GM12878 (cell line): ENCODE results near the gene TLR1. TPM values are rescaled to one million over a fixed set of nuclear protein-coding genes. Genes with fewer than 3 reads are reported as not detected.
A peak's percentile ranks its signal among the peaks of the same experiment; 100 is the strongest.

Source experiments
- BACH1 ChIP-seq: fragments of 450-650 bp; IDR thresholded peaks from 2 replicates; pipeline ENCODE4 v1.6.1; 2017; ENCODE audit warnings: mild to moderate bottlenecking, borderline replicate concordance
- HDAC2 ChIP-seq: fragments of 200-600 bp; sonication (generic); IDR thresholded peaks from 2 replicates; pipeline ENCODE4 v1.6.1; 2017
- IKZF1 ChIP-seq: fragments of 450-650 bp; conservative IDR thresholded peaks from 2 replicates; pipeline ENCODE4 v1.6.1; 2017; ENCODE audit warnings: antibody characterized with exemption, mild to moderate bottlenecking
- MYC ChIP-seq: IDR thresholded peaks from 2 replicates; pipeline ENCODE4 v1.6.1; 2011; ENCODE audit warnings: mild to moderate bottlenecking, low read length, moderate library complexity, inconsistent platforms; ENCODE audit not compliant: insufficient read depth, insufficient replicate concordance, insufficient read length, severe bottlenecking
- NFIC ChIP-seq: IDR thresholded peaks from 2 replicates; pipeline ENCODE4 v1.6.1; 2012; ENCODE audit warnings: low read depth, mild to moderate bottlenecking, inconsistent platforms, low read length, moderate library complexity
- NFYB ChIP-seq: IDR thresholded peaks from 2 replicates; pipeline ENCODE4 v1.6.1; 2011; ENCODE audit warnings: low read depth, mild to moderate bottlenecking, low read length, improper control_type of control experiment, moderate library complexity; ENCODE audit not compliant: insufficient read depth
- RELA ChIP-seq: fragments of 450-650 bp; IDR thresholded peaks from 2 replicates; pipeline ENCODE4 v1.8.0; 2014; ENCODE audit warnings: borderline replicate concordance; ENCODE audit not compliant: partially characterized antibody
- TCF12 ChIP-seq: IDR thresholded peaks from 2 replicates; pipeline ENCODE4 v1.6.1; 2011; ENCODE audit warnings: low read depth, mild to moderate bottlenecking, low read length
- ZNF217 ChIP-seq: fragments of 450-650 bp; IDR thresholded peaks from 2 replicates; pipeline ENCODE4 v1.6.1; 2017; ENCODE audit warnings: antibody characterized with exemption, mild to moderate bottlenecking
- ZNF622 ChIP-seq: fragments of 450-650 bp; IDR thresholded peaks from 2 replicates; pipeline ENCODE4 v1.6.1; 2017; ENCODE audit warnings: mild to moderate bottlenecking, inconsistent platforms
- ZSCAN29 ChIP-seq: fragments of 450-650 bp; IDR thresholded peaks from 2 replicates; pipeline ENCODE4 v1.6.1; 2017; ENCODE audit warnings: mild to moderate bottlenecking, moderate library complexity
- polyA plus RNA-seq, 11 experiments: library from polyadenylated mRNA; depleted of rRNA in 4 of 11; unstranded in 6 of 11; stranded (reverse) in 5 of 11; fragments of >200 nt; fragmentation: Nextera tagmentation in 4 of 11; fragmentation: Illumina TruSeq in 1 of 11; extraction: Ambion mirVana in 4 of 11; extraction: Trizol in 1 of 11; gene quantifications; 1 replicate in 1 of 11; 2 replicates in 10 of 11; pipeline versions ENCODE4 v1.2.1 to v1.2.3, GENCODE V29; 2011 to 2016; ENCODE audit warnings: inconsistent platforms in 2 of 11, missing spikeins in 2 of 11, low read depth in 1 of 11
- total RNA-seq, 4 experiments: library from RNA; depleted of rRNA in 3 of 4; stranded (reverse); fragments of >200 nt in 3 of 4; fragmentation: Illumina TruSeq in 1 of 4; extraction: Trizol in 1 of 4; gene quantifications; 2 replicates each; pipeline versions ENCODE4 v1.2.1 to v1.2.3, GENCODE V29; 2013 to 2021
- TF ChIP-seq, protein P1 (sequence below): fragments of 450-650 bp; formaldehyde crosslinking; IDR thresholded peaks from 2 replicates; pipeline ENCODE4 v1.4.0; 2022; ENCODE audit warnings: mild to moderate bottlenecking, moderate library complexity
- TF ChIP-seq, protein P2 (sequence below): IDR thresholded peaks from 2 replicates; pipeline ENCODE4 v1.6.1; 2012; ENCODE audit warnings: low read depth, low read length, improper control_type of control experiment
- TF ChIP-seq, protein P3 (sequence below): fragments of 450-650 bp; IDR thresholded peaks from 2 replicates; pipeline ENCODE4 v1.6.1; 2018; ENCODE audit warnings: borderline replicate concordance, mild to moderate bottlenecking; ENCODE audit not compliant: partially characterized antibody
- TF ChIP-seq, protein P4 (sequence below): fragments of 450-650 bp; IDR thresholded peaks from 2 replicates; pipeline ENCODE4 v1.6.1; 2016; ENCODE audit warnings: mild to moderate bottlenecking
- TF ChIP-seq, protein P5 (sequence below): IDR thresholded peaks from 2 replicates; pipeline ENCODE4 v1.6.1; 2011; ENCODE audit warnings: borderline replicate concordance, low read depth, mild to moderate bottlenecking, moderate library complexity, mixed read lengths, low read length; ENCODE audit not compliant: insufficient read depth; ENCODE audit errors: extremely low read length
- TF ChIP-seq, protein P6 (sequence below): fragments of 450-650 bp; IDR thresholded peaks from 2 replicates; pipeline ENCODE4 v1.6.1; 2018; ENCODE audit warnings: mild to moderate bottlenecking, low read depth, moderate library complexity; ENCODE audit not compliant: partially characterized antibody

The TLR1 gene
- total and polyA plus RNA-seq, 10 of the 15 experiments (the other 5 are each of a cell fraction or from before 2014, with no cell fraction given), result 9.3 to 57.1 (median 20.4) TPM

DNA sequence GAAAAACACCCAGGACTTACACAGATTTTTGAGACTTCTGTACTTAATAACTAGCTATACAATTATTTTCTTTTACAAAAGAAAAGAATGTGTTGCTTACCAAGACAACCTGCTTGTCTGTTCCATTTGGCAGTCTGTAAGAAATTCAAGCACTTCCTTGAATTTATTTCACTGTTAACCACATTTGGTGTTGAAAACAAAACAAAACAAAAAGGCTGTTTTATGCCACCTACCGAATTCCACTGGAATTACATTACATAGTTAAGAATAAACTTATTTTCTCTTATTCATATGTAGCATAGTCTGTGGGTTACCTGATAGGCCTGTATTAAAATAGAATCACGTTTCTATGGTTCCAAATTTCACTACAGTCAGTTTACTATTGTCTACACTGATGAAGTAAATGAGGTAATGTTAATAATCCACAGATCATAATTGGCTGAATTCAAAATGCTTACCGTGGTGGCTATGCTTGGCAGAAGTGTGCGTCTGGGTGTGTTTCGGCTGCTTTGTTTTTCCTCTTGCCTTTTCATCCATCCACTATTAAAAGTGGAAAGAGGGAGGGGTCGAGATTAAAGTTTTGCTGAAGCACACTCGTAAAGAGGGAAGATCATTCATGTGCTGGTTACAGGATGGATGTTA lies at the start of gene TLR1 (continued):
- TF ChIP-seq, protein P1, sequence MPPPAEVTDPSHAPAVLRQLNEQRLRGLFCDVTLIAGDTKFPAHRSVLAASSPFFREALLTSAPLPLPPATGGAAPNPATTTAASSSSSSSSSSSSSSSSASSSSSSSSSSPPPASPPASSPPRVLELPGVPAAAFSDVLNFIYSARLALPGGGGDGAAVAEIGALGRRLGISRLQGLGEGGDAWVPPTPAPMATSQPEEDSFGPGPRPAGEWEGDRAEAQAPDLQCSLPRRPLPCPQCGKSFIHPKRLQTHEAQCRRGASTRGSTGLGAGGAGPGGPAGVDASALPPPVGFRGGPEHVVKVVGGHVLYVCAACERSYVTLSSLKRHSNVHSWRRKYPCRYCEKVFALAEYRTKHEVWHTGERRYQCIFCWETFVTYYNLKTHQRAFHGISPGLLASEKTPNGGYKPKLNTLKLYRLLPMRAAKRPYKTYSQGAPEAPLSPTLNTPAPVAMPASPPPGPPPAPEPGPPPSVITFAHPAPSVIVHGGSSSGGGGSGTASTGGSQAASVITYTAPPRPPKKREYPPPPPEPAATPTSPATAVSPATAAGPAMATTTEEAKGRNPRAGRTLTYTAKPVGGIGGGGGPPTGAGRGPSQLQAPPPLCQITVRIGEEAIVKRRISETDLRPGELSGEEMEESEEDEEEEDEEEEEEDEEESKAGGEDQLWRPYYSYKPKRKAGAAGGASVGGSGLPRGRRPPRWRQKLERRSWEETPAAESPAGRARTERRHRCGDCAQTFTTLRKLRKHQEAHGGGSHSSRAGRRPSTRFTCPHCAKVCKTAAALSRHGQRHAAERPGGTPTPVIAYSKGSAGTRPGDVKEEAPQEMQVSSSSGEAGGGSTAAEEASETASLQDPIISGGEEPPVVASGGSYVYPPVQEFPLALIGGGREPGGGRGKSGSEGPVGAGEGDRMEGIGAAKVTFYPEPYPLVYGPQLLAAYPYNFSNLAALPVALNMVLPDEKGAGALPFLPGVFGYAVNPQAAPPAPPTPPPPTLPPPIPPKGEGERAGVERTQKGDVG, result 0 out of 2 replicates have a peak, but pooled peaks have one; percentile 62
- TF ChIP-seq RELA (no peak), ZSCAN29 (no peak), MYC (no peak), IKZF1 (no peak), ZNF622 (no peak), NFIC (peak; percentile 51; the same call in 1 of the 2 replicates), NFYB (no peak), BACH1 (no peak), ZNF217 (no peak), TCF12 (no peak), HDAC2 (no peak)
- TF ChIP-seq, protein P2, sequence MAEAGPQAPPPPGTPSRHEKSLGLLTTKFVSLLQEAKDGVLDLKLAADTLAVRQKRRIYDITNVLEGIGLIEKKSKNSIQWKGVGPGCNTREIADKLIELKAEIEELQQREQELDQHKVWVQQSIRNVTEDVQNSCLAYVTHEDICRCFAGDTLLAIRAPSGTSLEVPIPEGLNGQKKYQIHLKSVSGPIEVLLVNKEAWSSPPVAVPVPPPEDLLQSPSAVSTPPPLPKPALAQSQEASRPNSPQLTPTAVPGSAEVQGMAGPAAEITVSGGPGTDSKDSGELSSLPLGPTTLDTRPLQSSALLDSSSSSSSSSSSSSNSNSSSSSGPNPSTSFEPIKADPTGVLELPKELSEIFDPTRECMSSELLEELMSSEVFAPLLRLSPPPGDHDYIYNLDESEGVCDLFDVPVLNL, result no peak
- TF ChIP-seq, protein P3, sequence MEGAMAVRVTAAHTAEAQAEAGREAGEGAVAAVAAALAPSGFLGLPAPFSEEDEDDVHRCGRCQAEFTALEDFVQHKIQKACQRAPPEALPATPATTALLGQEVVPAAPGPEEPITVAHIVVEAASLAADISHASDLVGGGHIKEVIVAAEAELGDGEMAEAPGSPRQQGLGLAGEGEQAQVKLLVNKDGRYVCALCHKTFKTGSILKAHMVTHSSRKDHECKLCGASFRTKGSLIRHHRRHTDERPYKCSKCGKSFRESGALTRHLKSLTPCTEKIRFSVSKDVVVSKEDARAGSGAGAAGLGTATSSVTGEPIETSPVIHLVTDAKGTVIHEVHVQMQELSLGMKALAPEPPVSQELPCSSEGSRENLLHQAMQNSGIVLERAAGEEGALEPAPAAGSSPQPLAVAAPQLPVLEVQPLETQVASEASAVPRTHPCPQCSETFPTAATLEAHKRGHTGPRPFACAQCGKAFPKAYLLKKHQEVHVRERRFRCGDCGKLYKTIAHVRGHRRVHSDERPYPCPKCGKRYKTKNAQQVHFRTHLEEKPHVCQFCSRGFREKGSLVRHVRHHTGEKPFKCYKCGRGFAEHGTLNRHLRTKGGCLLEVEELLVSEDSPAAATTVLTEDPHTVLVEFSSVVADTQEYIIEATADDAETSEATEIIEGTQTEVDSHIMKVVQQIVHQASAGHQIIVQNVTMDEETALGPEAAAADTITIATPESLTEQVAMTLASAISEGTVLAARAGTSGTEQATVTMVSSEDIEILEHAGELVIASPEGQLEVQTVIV, result no peak
- TF ChIP-seq, protein P4, sequence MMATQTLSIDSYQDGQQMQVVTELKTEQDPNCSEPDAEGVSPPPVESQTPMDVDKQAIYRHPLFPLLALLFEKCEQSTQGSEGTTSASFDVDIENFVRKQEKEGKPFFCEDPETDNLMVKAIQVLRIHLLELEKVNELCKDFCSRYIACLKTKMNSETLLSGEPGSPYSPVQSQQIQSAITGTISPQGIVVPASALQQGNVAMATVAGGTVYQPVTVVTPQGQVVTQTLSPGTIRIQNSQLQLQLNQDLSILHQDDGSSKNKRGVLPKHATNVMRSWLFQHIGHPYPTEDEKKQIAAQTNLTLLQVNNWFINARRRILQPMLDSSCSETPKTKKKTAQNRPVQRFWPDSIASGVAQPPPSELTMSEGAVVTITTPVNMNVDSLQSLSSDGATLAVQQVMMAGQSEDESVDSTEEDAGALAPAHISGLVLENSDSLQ, result no peak; the same call in 1 of the 2 replicates
- TF ChIP-seq, protein P5, sequence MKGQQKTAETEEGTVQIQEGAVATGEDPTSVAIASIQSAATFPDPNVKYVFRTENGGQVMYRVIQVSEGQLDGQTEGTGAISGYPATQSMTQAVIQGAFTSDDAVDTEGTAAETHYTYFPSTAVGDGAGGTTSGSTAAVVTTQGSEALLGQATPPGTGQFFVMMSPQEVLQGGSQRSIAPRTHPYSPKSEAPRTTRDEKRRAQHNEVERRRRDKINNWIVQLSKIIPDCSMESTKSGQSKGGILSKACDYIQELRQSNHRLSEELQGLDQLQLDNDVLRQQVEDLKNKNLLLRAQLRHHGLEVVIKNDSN, result no peak
- TF ChIP-seq, protein P6, sequence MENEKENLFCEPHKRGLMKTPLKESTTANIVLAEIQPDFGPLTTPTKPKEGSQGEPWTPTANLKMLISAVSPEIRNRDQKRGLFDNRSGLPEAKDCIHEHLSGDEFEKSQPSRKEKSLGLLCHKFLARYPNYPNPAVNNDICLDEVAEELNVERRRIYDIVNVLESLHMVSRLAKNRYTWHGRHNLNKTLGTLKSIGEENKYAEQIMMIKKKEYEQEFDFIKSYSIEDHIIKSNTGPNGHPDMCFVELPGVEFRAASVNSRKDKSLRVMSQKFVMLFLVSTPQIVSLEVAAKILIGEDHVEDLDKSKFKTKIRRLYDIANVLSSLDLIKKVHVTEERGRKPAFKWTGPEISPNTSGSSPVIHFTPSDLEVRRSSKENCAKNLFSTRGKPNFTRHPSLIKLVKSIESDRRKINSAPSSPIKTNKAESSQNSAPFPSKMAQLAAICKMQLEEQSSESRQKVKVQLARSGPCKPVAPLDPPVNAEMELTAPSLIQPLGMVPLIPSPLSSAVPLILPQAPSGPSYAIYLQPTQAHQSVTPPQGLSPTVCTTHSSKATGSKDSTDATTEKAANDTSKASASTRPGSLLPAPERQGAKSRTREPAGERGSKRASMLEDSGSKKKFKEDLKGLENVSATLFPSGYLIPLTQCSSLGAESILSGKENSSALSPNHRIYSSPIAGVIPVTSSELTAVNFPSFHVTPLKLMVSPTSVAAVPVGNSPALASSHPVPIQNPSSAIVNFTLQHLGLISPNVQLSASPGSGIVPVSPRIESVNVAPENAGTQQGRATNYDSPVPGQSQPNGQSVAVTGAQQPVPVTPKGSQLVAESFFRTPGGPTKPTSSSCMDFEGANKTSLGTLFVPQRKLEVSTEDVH, result peak; percentile 2
